DND-41 (cell line): ENCODE data around the gene PLA2G4E.

Experiments
- EZH2 ChIP-seq: IDR thresholded peaks from 3 replicates; pipeline ENCODE4 v1.6.1; 2012; ENCODE audit warnings: borderline replicate concordance, low read depth, mild to moderate bottlenecking, moderate library complexity, low read length, inconsistent platforms; ENCODE audit not compliant: severe bottlenecking
- TF ChIP-seq, protein P1 (sequence below): IDR thresholded peaks from 2 replicates; pipeline ENCODE4 v1.5.1; 2012; ENCODE audit warnings: borderline replicate concordance, low read length, moderate library complexity, mild to moderate bottlenecking; ENCODE audit not compliant: poor library complexity, severe bottlenecking; ENCODE audit errors: extremely low read depth

GRCh38 chr15:41941644-41942415 is 79.0 kb downstream of the PLA2G4E start:
- TF ChIP-seq, protein P1, sequence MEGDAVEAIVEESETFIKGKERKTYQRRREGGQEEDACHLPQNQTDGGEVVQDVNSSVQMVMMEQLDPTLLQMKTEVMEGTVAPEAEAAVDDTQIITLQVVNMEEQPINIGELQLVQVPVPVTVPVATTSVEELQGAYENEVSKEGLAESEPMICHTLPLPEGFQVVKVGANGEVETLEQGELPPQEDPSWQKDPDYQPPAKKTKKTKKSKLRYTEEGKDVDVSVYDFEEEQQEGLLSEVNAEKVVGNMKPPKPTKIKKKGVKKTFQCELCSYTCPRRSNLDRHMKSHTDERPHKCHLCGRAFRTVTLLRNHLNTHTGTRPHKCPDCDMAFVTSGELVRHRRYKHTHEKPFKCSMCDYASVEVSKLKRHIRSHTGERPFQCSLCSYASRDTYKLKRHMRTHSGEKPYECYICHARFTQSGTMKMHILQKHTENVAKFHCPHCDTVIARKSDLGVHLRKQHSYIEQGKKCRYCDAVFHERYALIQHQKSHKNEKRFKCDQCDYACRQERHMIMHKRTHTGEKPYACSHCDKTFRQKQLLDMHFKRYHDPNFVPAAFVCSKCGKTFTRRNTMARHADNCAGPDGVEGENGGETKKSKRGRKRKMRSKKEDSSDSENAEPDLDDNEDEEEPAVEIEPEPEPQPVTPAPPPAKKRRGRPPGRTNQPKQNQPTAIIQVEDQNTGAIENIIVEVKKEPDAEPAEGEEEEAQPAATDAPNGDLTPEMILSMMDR, result no peak
- no peak for TF ChIP-seq EZH2
